ENCODE results near the gene RRP1.

The RRP1 gene

GRCh38 chr21:43846430-43846829 is 57.1 kb downstream of the RRP1 start:
- DNase-seq, result no peak

- DNase-seq, result no peak
These were observed 57.9 kb downstream of the RRP1 start for GRCh38 chr21:43847301-43847700.

GRCh38 chr21:43848771-43849170 is 59.4 kb downstream of the RRP1 start:
- DNase-seq, result no peak

GRCh38 chr21:43849532-43850299 is 60.3 kb downstream of the RRP1 start:
- DNase-seq, result no peak

- no peak for DNase-seq
These were observed 61.4 kb downstream of the RRP1 start for GRCh38 chr21:43850728-43851295.

GRCh38 chr21:43851593-43851992 is 62.2 kb downstream of the RRP1 start:
- no peak for DNase-seq

- no peak for DNase-seq
These were observed 64.7 kb downstream of the RRP1 start for GRCh38 chr21:43853851-43854772.
